ENCODE data around the gene SPAG6. TPM values are rescaled to one million over a fixed set of nuclear protein-coding genes. Genes with fewer than 3 reads are reported as not detected.

Gene SPAG6
- total and polyA plus RNA-seq, 2 of the 8 experiments (the other 6 are each of a cell fraction or from before 2014, with no cell fraction given) = 0.14 TPM; not detected in 1

DNA sequence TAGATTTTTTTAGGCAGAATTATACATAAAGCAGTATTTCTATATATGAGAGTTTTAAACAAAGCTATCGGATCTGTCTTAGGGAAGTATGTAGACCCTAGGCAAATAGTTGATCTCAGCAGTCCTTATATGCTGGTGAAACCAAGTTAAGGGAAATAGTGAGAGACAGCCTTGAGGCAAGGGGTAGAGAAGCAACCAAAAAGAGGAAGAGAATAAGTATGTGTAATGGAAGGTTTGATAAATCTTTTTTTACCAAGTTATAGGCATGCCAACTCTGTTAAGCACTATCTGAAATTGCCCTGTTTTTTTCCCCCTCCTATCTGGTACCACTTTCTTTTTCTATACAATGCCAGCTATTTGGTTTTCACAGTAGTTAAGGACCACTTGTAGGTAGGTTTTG is 19.9 kb downstream of the SPAG6 start:
- Histone ChIP-seq H2BK5ac (ENCODE audit: low read depth, low read length) (no peak overlapping the region), H2BK12ac (ENCODE audit: low read depth, low read length) (no peak overlapping the region), H3K79me2 (ENCODE audit: control insufficient read depth in 1 of 2, insufficient read depth in 2 of 2, low read length in 2 of 2) (no peaks in the 10 kb centered on the region), H3K4me1 (replicated peaks in 1 of 4; ENCODE audit: control insufficient read depth in 3 of 4, insufficient read depth in 4 of 4, low read length in 3 of 4) (no peaks in the 10 kb centered on the region), H3K23me2 (ENCODE audit: low read depth, low read length) (no peaks in the 10 kb centered on the region), H2BK120ac (replicated peaks; ENCODE audit: low read depth, low read length) (no peak overlapping the region), H3K4me2 (ENCODE audit: insufficient read depth in 1 of 2, low read depth in 2 of 2, low read length in 2 of 2) (no peak overlapping the region), H2BK15ac (ENCODE audit: low read length) (no peak overlapping the region), H3K9ac (replicated peaks in 1 of 4; ENCODE audit: extremely low read depth in 1 of 4, low read depth in 3 of 4, low read length in 3 of 4) (no peak overlapping the region), H3K9me3 (ENCODE audit: insufficient read depth in 2 of 2, low read depth in 1 of 2, low read length in 1 of 2) (no peaks in the 10 kb centered on the region), H2BK20ac (ENCODE audit: low read length) (no peak overlapping the region), H3K27me3 (replicated peaks in 1 of 4; ENCODE audit: control insufficient read depth in 3 of 4, extremely low read depth in 1 of 4, insufficient read depth in 3 of 4, low read length in 3 of 4) (no peaks in the 10 kb centered on the region), H2AK5ac (ENCODE audit: low read depth, low read length) (no peak overlapping the region), H4K91ac (replicated peaks; ENCODE audit: insufficient read length, low read length) (no peak overlapping the region), H3K56ac (replicated peaks; ENCODE audit: insufficient read length, low read depth, low read length) (no peak overlapping the region), H3K27ac (ENCODE audit: low read depth, low read length) (no peak overlapping the region), H3K79me1 (ENCODE audit: low read depth, low read length) (no peaks in the 10 kb centered on the region), H3K18ac (ENCODE audit: extremely low read depth, low read length) (no peak overlapping the region), H4K20me1 (replicated peaks in 1 of 2; ENCODE audit: control insufficient read depth in 1 of 2, insufficient read depth in 2 of 2, low read length in 2 of 2) (peaks cover 0 to 1% of the 10 kb centered on the region in 2 experiments), H4K8ac (ENCODE audit: extremely low read depth, insufficient read depth, low read length) (no peak overlapping the region), H4K5ac (ENCODE audit: insufficient read length, low read depth, low read length) (no peak overlapping the region), H2AFZ (ENCODE audit: low read length) (no peak overlapping the region), H3K14ac (ENCODE audit: insufficient read length) (no peak overlapping the region), H3K36me3 (ENCODE audit: control insufficient read depth in 2 of 4, insufficient read depth in 4 of 4, low read length in 3 of 4) (no peaks in the 10 kb centered on the region), H3K23ac (ENCODE audit: insufficient read length) (no peak overlapping the region), H3K4ac (replicated peaks; ENCODE audit: insufficient read length, low read depth, low read length) (no peak overlapping the region), H3K4me3 (ENCODE audit: extremely low read depth in 1 of 4, insufficient read depth in 2 of 4, low read depth in 3 of 4, low read length in 4 of 4) (no peak overlapping the region)
- ChIA-PET POLR2A (ENCODE audit: partially characterized antibody) (no interaction called here), CTCF (ENCODE audit: partially characterized antibody) (no interaction called here)
- no peak for TF ChIP-seq POLR2AphosphoS5 (IDR thresholded peaks at IDR 0.05; ENCODE audit: low read depth, low read length)
- TF ChIP-seq, protein P1, sequence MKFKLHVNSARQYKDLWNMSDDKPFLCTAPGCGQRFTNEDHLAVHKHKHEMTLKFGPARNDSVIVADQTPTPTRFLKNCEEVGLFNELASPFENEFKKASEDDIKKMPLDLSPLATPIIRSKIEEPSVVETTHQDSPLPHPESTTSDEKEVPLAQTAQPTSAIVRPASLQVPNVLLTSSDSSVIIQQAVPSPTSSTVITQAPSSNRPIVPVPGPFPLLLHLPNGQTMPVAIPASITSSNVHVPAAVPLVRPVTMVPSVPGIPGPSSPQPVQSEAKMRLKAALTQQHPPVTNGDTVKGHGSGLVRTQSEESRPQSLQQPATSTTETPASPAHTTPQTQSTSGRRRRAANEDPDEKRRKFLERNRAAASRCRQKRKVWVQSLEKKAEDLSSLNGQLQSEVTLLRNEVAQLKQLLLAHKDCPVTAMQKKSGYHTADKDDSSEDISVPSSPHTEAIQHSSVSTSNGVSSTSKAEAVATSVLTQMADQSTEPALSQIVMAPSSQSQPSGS (IDR thresholded peaks at IDR 0.05; ENCODE audit: low read length) = no peak
- no peak for TF ChIP-seq BCL11A (IDR thresholded peaks at IDR 0.05; ENCODE audit: low read depth in 2 of 2, low read length in 2 of 2)
- TF ChIP-seq SP1 (IDR thresholded peaks at IDR 0.05; ENCODE audit: low read depth, low read length) = no peak
- TF ChIP-seq SP2 (IDR thresholded peaks at IDR 0.05; ENCODE audit: low read length) = no peak
- no peak for TF ChIP-seq CREB1 (IDR thresholded peaks at IDR 0.05)
- TF ChIP-seq RBBP5 (IDR thresholded peaks at IDR 0.05; ENCODE audit: borderline replicate concordance, low read depth, low read length) = no peak
- TF ChIP-seq ZNF274 (IDR thresholded peaks at IDR 0.05; ENCODE audit: borderline replicate concordance, extremely low read depth, low read length) = no peak
- no peak for TF ChIP-seq CHD1 (IDR thresholded peaks at IDR 0.05; ENCODE audit: low read depth, low read length)
- TF ChIP-seq SIN3A (conservative IDR thresholded peaks at IDR 0.05 in 1 of 2, IDR thresholded peaks at IDR 0.05 in 1 of 2; ENCODE audit: low read depth in 1 of 2, low read length in 2 of 2) = no peak
- no peak for TF ChIP-seq RXRA (IDR thresholded peaks at IDR 0.05; ENCODE audit: insufficient read depth, low read depth, low read length)
- TF ChIP-seq, protein P2, sequence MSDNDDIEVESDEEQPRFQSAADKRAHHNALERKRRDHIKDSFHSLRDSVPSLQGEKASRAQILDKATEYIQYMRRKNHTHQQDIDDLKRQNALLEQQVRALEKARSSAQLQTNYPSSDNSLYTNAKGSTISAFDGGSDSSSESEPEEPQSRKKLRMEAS (IDR thresholded peaks at IDR 0.05) = no peak
- no peak for TF ChIP-seq RNF2 (IDR thresholded peaks at IDR 0.05; ENCODE audit: borderline replicate concordance, low read depth, low read length, missing control alignments, poor library complexity, severe bottlenecking)
- WGBS, 2 experiments (ENCODE audit: extremely low coverage in 1 of 2, insufficient coverage in 1 of 2, insufficient read length in 1 of 2, insufficient replicate concordance in 2 of 2, low coverage in 1 of 2, low lambda C conversion rate in 2 of 2, missing lambda C conversion rate in 1 of 2) = 75% methylated on average over 1 of the region's 1 CpG; no CpG with 5 or more reads in 1 of the 2 experiments
- no peak for DNase-seq (ENCODE audit: low read depth in 1 of 2, low spot score in 2 of 2)
- no peak for FAIRE-seq

All from H1 (cell line).